ENCODE results near the gene LTB4R2. TPM values are rescaled to one million over a fixed set of nuclear protein-coding genes. Genes with fewer than 3 reads are reported as not detected.
A peak's percentile ranks its signal among the peaks of the same experiment; 100 is the strongest.
"Not testable (repeated sequence)": the region's sequence is repeated elsewhere in the genome, so short reads cannot be mapped to it uniquely, and the experiment has no call there.

Gene LTB4R2
- total RNA-seq, 1 experiment from 2014 or later: 3.2 TPM

DNA sequence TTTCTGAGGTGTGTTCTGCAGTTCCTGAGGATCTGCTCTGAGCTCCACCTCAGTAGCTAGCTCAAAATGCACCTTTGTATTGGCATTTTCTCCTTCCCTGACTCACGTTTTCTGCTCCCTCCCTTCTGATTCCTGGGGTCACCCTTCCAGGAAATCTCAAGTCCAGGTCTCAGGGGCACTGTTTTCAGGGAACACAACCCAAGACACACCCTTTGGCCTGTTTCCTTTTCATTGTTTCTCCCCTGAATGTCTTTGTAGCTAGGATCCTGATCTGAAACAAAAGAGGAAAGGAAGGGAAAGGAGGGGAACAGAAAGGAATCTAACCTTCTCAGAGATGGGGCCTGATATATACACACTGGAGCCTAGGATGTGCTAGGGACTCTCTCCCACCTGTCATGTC, 37.2 kb downstream of the LTB4R2 start:
- in situ Hi-C loops (cut with HindIII; ENCODE audit: low pct_unique_long_range_greater_than_20kb, low sequenced_read_pairs): no loop called here
- DNase-seq (ENCODE audit: low read depth, low spot score): no peak

DNA sequence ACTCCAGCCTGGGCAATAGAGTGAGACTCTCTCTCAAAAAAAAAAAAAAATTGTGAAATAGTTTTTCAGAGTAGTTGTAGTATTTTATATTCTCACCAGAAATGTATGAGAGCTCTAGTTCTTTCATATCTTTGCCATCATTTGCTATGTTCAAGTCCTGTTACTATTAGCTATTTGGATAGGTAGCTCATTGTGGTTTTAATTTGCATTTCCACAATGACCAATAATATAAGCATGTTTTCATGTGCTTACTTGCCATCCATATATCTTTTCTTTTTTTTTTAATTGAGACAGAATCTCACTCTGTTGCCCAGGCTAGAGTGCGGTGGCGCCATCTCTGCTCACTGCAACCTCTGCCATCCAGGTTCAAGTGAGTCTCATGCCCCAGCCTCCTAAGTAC, 38.2 kb downstream of the LTB4R2 start:
- in situ Hi-C loops (cut with HindIII; ENCODE audit: low pct_unique_long_range_greater_than_20kb, low sequenced_read_pairs): no loop called here

DNA sequence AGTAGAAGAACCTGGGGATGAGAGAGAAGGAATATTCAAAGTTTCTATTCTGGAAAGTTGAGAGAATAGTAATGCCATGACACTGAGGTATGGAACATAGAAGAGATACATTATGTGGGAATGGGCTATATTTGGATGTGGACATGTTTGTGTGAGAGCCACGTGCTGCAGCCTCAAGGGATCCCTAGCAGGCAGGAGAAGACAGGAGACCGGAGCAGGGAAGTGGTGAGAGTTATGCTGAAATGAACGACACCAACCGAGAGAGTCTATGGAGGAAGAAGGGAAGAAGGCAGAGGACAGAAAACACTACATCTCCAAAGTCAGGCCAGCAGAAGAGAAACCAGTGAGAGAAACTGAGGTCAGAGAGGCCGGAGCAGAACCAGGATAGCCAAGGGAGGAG, 39.8 kb downstream of the LTB4R2 start:
- no peak for DNase-seq (ENCODE audit: low read depth, low spot score)
- in situ Hi-C loops (cut with HindIII; ENCODE audit: low pct_unique_long_range_greater_than_20kb, low sequenced_read_pairs): no loop called here

More for the DNA sequence above, 38.2 kb downstream of the LTB4R2 start:
- no peak for DNase-seq (ENCODE audit: low read depth, low spot score)

DNA sequence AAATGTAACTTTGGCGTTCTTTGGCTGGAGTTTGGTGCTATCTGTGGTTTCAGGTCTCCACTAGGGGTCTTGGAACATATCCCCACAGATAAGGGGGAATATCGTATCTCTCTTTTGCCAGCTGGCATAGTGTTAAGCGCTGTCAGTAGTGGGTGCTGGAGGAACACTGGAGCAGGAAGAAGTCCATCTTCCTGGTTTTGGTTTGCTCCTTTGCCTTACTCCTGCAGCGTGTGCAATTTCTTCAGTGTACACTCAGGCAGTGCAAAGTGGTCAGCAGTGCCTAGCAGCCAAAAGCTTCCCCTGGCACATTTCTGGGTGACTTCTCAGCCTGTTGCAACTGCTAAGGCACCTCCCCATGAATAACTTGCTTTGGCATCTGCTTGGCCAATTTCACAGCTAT, 41.6 kb downstream of the LTB4R2 start:
- in situ Hi-C loops (cut with HindIII; ENCODE audit: low pct_unique_long_range_greater_than_20kb, low sequenced_read_pairs): no loop called here
- DNase-seq (ENCODE audit: low read depth, low spot score): peak; percentile 48

DNA sequence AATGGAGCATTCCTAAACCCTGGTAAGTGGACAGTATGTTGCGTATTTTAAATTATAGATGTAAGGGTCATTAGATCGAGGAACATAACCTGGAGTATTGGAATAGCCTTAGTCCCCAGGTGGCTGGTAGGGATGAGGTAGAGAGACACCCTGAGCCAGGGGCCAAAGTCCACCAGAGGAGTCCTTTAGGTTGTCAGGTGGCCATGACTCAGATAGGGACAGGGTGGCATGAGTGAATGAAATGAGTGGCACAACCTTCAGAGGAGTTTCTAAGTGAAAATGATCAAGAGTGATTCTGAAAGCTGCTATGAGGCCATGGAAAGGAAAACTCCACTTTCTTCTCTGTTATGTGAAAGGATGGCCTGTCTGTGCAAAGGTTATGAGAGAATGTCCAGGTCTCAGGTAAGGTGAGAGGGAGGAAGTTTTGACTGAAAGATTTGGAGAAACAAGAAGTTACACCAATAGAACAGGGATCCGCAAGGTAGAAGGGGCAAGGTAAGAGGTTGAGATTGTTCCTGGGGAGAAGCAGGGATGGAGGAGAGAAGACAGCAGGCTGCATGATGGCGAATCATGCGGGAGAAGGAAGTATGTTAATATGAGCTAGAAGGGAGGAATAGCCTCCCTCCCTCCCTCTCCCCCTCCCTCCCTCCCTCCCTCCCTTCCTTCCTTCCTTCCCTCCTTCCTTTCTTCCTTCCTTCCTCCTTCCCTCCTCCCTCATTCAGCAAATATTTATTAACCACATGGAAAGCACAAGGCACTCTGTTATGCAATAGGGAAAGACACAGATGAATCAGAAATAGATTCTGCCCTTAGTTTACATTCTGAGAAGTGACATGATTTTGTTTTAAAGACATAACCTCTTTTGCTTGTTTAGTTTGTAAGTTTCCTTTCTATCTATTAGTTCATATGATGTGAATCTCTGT, 43.9 kb downstream of the LTB4R2 start:
- in situ Hi-C loops (cut with HindIII; ENCODE audit: low pct_unique_long_range_greater_than_20kb, low sequenced_read_pairs): no loop called here
- no peak for DNase-seq (ENCODE audit: low read depth, low spot score)

DNA sequence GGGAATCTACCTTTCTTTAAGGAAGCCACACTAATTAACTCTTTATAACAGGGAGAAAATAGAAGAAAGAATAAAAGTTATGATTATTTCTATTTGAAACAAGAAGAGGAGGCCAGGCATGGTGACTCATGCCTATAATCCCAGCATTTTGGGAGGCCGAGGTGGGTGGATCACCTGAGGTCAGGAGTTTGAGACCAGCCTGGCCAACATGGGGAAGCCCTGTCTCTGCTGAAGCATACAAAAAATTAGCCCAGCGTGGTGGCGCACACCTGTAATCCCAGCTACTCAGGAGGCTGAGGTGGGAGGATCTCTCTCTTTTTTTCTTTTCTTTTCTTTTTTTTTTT, 44.5 kb downstream of the LTB4R2 start:
- in situ Hi-C loops (cut with HindIII; ENCODE audit: low pct_unique_long_range_greater_than_20kb, low sequenced_read_pairs); DNase-seq (ENCODE audit: low read depth, low spot score): not testable (repeated sequence)

DNA sequence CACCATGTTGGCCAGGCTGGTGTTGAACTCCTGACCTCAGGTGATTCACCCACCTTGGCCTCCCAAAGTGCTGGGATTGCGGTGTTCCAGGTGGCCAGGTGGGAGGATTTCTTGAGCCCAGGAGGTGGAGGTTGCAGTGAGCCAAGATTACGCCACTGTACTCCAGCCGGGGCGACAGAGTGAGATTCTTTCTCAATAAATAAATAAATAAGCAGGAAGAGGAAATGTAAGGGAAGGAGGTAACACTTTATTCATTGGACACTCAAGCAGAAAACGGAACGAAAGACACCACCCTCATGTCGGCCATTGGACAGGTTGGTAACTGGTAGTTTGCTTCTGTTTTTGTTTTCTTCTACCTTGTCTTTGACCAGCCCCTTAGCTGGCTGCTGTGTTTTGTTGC, 45.1 kb downstream of the LTB4R2 start:
- in situ Hi-C loops (cut with HindIII; ENCODE audit: low pct_unique_long_range_greater_than_20kb, low sequenced_read_pairs): no loop called here
- DNase-seq (ENCODE audit: low read depth, low spot score): no peak

DNA sequence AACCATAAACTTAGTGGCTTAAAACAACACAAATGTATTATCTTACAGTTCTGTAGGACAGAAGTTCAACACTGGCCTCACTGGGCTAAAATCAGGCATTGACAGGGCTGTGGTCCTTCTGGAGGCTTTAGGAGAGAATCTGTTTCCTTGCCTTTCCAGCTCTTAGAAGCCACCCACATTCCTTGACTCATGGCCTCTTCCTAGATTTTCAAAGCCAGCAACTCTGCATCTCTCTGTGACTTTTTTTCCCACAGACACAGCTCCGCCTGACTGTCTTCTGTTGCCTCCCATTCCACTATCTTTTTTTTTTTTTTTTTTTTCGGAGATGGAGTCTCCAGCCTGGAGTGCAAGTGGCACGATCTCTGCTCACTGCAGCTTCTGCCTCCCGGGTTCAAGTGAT, 46.3 kb downstream of the LTB4R2 start:
- in situ Hi-C loops (cut with HindIII; ENCODE audit: low pct_unique_long_range_greater_than_20kb, low sequenced_read_pairs): no loop called here
- DNase-seq (ENCODE audit: low read depth, low spot score): no peak

DNA sequence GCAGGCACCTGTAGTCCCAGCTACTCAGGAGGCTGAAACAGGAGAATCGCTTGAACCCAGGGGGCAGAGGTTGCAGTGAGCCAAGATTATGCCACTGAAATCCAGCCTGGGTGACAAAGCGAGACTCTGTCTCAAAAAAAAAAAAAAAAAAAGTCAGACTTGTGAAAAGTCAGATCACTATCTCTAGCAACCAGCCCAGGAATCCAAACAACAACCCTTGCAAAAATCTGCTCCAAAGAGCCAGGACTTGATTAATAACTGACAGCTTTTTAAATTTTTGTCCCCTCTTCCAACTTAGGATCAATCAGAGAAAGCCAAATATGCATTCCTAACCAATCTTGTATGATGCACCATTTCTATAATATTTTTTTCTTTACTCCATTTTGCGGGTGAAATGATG, 50.3 kb downstream of the LTB4R2 start:
- in situ Hi-C loops (cut with HindIII; ENCODE audit: low pct_unique_long_range_greater_than_20kb, low sequenced_read_pairs): no loop called here

DNA sequence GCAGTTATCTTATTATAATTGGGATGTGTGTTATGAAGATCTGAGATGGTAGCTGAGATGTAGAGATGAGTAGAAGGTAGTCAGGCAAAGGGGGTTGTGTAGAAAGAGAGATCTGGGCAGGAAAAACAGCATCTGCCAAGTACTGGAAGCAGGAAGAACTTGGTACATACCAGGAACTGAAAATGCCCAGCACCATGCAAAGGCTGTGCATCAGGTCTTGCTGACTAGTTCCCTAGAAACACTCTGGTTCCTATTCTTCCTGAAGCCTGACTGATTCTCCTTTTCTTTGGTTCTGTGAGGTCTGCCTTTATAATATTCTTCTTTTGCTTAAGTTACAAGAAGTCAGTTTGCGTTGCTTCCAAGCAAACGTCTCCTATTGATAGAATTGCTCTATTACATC, 51.4 kb downstream of the LTB4R2 start:
- DNase-seq (ENCODE audit: low read depth, low spot score): no peak
- in situ Hi-C loops (cut with HindIII; ENCODE audit: low pct_unique_long_range_greater_than_20kb, low sequenced_read_pairs): no loop called here

More for the DNA sequence above, 50.3 kb downstream of the LTB4R2 start:
- no peak for DNase-seq (ENCODE audit: low read depth, low spot score)

Small RNA genes within 50 kb of the gene (small RNA-seq; reads per million reads assigned to genes)
- gene RF00026: 0 reads per million in 2 experiments

Other genes with a start within 250 kb of the LTB4R2 start
- gene CPNE6, start 238.6 kb upstream of the LTB4R2 start, total RNA-seq (2014; rRNA removed; shearing (Covaris generic)): not detected in 2 replicates
- 23.2 and 28.6 TPM in 2 replicates for gene PCK2, start 215.8 kb upstream of the LTB4R2 start, total RNA-seq (2014; rRNA removed; shearing (Covaris generic))
- 43.7 and 49.5 TPM in 2 replicates for gene DCAF11, start 195.4 kb upstream of the LTB4R2 start, total RNA-seq (2014; rRNA removed; shearing (Covaris generic))
- gene NRL, start 195.2 kb upstream of the LTB4R2 start, total RNA-seq (2014; rRNA removed; shearing (Covaris generic)): 2.5 and 2.6 TPM in 2 replicates
- gene FITM1, start 179.5 kb upstream of the LTB4R2 start, total RNA-seq (2014; rRNA removed; shearing (Covaris generic)): not detected in 2 replicates
- 92.6 and 105 TPM in 2 replicates for gene PSME1, start 173.9 kb upstream of the LTB4R2 start, total RNA-seq (2014; rRNA removed; shearing (Covaris generic))
- gene EMC9, start 168.5 kb upstream of the LTB4R2 start, total RNA-seq (2014; rRNA removed; shearing (Covaris generic)): 12.3 and 13.9 TPM in 2 replicates
- 174 and 203 TPM in 2 replicates for gene PSME2, start 163.5 kb upstream of the LTB4R2 start, total RNA-seq (2014; rRNA removed; shearing (Covaris generic))
- gene RNF31, start 162.6 kb upstream of the LTB4R2 start, total RNA-seq (2014; rRNA removed; shearing (Covaris generic)): 36.3 and 47.2 TPM in 2 replicates
- gene IRF9, start 148.9 kb upstream of the LTB4R2 start, total RNA-seq (2014; rRNA removed; shearing (Covaris generic)): 24.2 and 34.1 TPM in 2 replicates
- gene REC8, start 138.1 kb upstream of the LTB4R2 start, total RNA-seq (2014; rRNA removed; shearing (Covaris generic)): 0.69 and 1.1 TPM in 2 replicates
- 52.1 and 67.3 TPM in 2 replicates for gene IPO4, start 121.3 kb upstream of the LTB4R2 start, total RNA-seq (2014; rRNA removed; shearing (Covaris generic))
- gene TM9SF1, start 114.7 kb upstream of the LTB4R2 start, total RNA-seq (2014; rRNA removed; shearing (Covaris generic)): 56.9 and 57.5 TPM in 2 replicates
- not detected in 2 replicates for gene TSSK4, start 104.4 kb upstream of the LTB4R2 start, total RNA-seq (2014; rRNA removed; shearing (Covaris generic))
- gene CHMP4A, start 96.7 kb upstream of the LTB4R2 start, total RNA-seq (2014; rRNA removed; shearing (Covaris generic)): 42.2 and 44.2 TPM in 2 replicates
- gene MDP1, start 94.1 kb upstream of the LTB4R2 start, total RNA-seq (2014; rRNA removed; shearing (Covaris generic)): 8.3 and 14.0 TPM in 2 replicates
- 249 and 263 TPM in 2 replicates for gene NEDD8, start 77.8 kb upstream of the LTB4R2 start, total RNA-seq (2014; rRNA removed; shearing (Covaris generic))
- gene GMPR2, start 77.2 kb upstream of the LTB4R2 start, total RNA-seq (2014; rRNA removed; shearing (Covaris generic)): 48.3 and 56.3 TPM in 2 replicates
- 37.8 and 43.1 TPM in 2 replicates for gene TINF2, start 67.5 kb upstream of the LTB4R2 start, total RNA-seq (2014; rRNA removed; shearing (Covaris generic))
- gene TGM1, start 47.0 kb upstream of the LTB4R2 start, total RNA-seq (2014; rRNA removed; shearing (Covaris generic)): 0.08 TPM in 1 of 2 replicates, not detected in the other
- 23.9 and 25.7 TPM in 2 replicates for gene RABGGTA, start 38.5 kb upstream of the LTB4R2 start, total RNA-seq (2014; rRNA removed; shearing (Covaris generic))
- gene DHRS1, start 10.4 kb upstream of the LTB4R2 start, total RNA-seq (2014; rRNA removed; shearing (Covaris generic)): 0.82 and 3.8 TPM in 2 replicates
- gene NOP9, start 10.3 kb upstream of the LTB4R2 start, total RNA-seq (2014; rRNA removed; shearing (Covaris generic)): 22.9 and 25.1 TPM in 2 replicates
- 0.35 and 0.48 TPM in 2 replicates for gene CIDEB, start 2.2 kb upstream of the LTB4R2 start, total RNA-seq (2014; rRNA removed; shearing (Covaris generic))
- gene LTB4R, start 1.4 kb downstream of the LTB4R2 start, total RNA-seq (2014; rRNA removed; shearing (Covaris generic)): 0.98 and 1.7 TPM in 2 replicates
- gene ADCY4, start 24.9 kb downstream of the LTB4R2 start, total RNA-seq (2014; rRNA removed; shearing (Covaris generic)): not detected in 2 replicates
- not detected in 2 replicates for gene RIPK3, start 29.9 kb downstream of the LTB4R2 start, total RNA-seq (2014; rRNA removed; shearing (Covaris generic))
- 0.05 and 0.53 TPM in 2 replicates for gene NFATC4, start 58.0 kb downstream of the LTB4R2 start, total RNA-seq (2014; rRNA removed; shearing (Covaris generic))
- gene NYNRIN, start 88.9 kb downstream of the LTB4R2 start, total RNA-seq (2014; rRNA removed; shearing (Covaris generic)): 0.05 TPM in 1 of 2 replicates, not detected in the other
- 0.11 and 0.24 TPM in 2 replicates for gene CBLN3, start 119.5 kb downstream of the LTB4R2 start, total RNA-seq (2014; rRNA removed; shearing (Covaris generic))
- gene KHNYN, start 119.8 kb downstream of the LTB4R2 start, total RNA-seq (2014; rRNA removed; shearing (Covaris generic)): 30.9 and 37.5 TPM in 2 replicates
- gene SDR39U1, start 132.6 kb downstream of the LTB4R2 start, total RNA-seq (2014; rRNA removed; shearing (Covaris generic)): 6.2 and 12.5 TPM in 2 replicates
- not detected in 2 replicates for gene CMA1, start 198.1 kb downstream of the LTB4R2 start, total RNA-seq (2014; rRNA removed; shearing (Covaris generic))